HG03280 (cell line): Measurements from ENCODE around the gene PDLIM3.
"Not testable (repeated sequence)": the region's sequence is repeated elsewhere in the genome, so short reads cannot be mapped to it uniquely, and the experiment has no call there.

Source experiments
- ATAC-seq: cut with Tn5 transposase; IDR thresholded peaks from one replicate; pipeline ENCODE4 v1.9.1; 2021; ENCODE audit warnings: mild to moderate bottlenecking, moderate library complexity; ENCODE audit not compliant: unreplicated experiment

The PDLIM3 gene, protein sequence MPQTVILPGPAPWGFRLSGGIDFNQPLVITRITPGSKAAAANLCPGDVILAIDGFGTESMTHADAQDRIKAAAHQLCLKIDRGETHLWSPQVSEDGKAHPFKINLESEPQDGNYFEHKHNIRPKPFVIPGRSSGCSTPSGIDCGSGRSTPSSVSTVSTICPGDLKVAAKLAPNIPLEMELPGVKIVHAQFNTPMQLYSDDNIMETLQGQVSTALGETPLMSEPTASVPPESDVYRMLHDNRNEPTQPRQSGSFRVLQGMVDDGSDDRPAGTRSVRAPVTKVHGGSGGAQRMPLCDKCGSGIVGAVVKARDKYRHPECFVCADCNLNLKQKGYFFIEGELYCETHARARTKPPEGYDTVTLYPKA

GRCh38 chr4:185534866-185535611 lies at the start of gene PDLIM3:
TSS of gene PDLIM3 (minus strand) at chr4:185535507. CDS start at chr4:185535434, 73 bp downstream.
- no peak for ATAC-seq

GRCh38 chr4:185583813-185584212 lies 48.5 kb upstream of the PDLIM3 start:
- no peak for ATAC-seq

DNA sequence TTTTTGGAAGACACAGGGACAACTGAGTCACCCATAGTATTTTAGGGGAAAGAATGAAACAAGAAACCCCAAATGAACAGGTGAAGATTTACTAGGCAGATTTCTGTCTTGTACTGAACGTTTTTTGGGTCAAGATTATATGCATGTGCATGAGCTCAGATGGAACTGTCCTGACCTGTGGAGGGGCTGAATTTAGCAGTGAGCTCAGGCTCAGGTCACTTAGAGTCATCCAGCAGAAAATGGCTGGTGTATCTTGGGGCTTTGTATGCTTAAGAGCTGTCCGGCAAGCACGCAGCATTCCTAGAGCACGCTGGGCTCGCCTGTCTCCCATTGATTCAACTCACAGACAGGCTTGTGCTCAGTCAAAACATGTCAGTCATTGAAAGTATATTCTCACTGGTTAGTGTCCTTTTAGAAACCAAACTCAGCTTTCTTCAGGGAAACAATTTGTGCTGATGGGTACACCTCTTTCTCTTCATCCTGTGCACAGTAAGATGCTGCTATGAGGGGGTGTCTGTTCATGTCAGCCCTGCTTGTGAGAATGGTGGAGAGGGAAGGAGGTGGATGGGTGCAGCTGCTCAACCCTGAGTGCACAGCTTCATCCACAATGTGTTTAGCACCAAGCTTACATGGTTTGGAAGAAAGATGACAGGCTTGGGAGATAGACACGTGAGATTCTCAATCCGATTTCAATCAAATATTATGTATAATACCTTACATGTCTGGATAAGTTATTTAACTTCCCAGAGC lies 47.5 kb upstream of the PDLIM3 start:
- no peak for ATAC-seq

- no peak for ATAC-seq
Observed at GRCh38 chr4:185580699-185581098, 45.4 kb upstream of the PDLIM3 start.

DNA sequence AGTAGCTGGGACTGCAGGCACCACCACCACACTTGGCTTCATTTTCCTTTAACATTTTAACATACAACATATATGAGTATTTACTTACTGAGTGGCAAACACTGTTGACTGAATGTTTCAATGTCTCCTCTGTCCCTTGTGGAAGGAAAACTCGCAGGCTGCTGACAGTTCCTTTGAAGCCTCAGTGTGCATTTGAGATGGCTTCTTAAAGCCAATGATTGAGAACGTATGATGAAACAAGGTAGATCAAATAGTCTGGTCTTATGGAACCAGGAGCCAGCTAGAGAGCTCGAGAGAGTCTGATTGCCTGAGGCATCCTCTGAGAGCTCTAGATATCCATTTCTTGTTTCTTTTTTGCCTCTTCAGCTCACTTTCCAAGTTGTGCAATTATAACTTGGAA lies 43.0 kb upstream of the PDLIM3 start:
- ATAC-seq, result no peak

GRCh38 chr4:185576962-185577950 lies 41.9 kb upstream of the PDLIM3 start:
- ATAC-seq, result no peak

DNA sequence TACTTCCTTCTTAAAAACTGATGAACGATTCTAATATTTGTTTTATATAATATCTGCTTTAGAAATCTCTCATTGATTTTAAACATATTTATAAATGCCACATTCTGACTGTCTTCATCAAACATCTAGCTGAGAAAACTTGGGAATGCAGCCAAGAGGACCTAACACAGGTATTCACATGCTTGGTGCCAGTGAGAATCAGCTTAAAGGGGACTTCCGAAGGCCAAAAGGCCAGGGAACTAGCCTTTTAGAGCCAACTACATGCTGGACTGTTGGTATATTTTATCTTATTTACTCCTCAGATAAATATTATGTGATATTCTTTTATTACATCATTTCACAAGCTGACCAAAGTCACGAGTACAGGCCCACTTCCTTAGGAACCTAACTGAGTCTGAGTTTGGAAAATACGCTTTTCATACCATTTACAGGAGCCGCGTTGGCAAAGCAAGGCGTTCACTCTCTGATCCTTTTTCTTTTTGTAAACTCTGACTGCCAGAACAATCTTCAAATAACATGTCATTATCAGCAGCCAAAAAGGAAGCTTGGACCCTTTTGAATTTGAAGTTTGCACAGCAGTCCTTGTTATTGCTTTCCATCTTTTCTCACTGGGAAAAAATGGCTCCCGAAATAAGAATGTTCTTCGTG lies 41.1 kb upstream of the PDLIM3 start:
- ATAC-seq, result no peak

DNA sequence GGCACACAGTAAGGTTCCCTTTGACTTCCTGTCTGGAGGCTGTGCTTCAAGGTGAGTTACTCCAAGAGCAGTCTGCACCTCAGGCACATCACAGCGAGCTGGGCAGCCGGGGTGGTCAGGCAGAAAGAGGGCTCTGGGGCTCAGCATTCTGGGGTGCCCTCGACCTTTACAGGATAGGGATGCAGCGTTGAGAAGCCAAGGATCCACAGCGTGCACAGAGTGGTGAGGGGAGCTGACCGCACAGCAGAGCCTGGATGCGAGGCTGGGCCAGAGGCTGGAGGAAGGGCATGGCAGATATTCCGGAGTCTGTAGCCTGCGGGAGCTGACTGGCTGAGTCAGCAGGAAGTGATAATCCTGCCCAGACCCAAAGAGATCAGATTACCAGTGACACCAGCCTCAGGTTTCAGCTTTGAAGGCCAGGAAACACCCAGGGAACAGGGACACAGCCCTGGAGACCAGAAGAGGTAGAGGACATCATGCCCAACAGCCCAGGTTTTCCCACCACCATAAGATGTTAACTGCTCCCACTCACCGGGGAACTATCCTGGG lies 38.4 kb upstream of the PDLIM3 start:
- ATAC-seq, result no peak

DNA sequence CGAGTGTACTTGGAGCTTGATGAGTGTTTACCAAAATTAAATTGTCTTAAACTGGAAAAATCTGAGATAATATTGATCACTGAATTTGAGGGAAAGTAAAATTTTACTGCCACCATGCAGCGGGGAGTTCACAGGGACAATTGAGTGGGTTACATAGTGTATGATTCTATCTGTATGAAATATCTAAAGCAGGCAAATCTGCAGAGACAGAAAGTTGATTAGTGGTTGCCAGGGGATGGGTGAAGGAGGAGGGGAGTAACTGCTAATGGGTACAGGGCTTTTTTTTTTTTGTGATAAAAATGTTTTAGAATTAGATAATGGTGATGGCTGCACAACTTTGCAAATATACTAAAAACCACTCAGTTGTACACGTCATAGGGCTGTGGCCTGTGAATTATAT lies 35.4 kb upstream of the PDLIM3 start:
- no peak for ATAC-seq

DNA sequence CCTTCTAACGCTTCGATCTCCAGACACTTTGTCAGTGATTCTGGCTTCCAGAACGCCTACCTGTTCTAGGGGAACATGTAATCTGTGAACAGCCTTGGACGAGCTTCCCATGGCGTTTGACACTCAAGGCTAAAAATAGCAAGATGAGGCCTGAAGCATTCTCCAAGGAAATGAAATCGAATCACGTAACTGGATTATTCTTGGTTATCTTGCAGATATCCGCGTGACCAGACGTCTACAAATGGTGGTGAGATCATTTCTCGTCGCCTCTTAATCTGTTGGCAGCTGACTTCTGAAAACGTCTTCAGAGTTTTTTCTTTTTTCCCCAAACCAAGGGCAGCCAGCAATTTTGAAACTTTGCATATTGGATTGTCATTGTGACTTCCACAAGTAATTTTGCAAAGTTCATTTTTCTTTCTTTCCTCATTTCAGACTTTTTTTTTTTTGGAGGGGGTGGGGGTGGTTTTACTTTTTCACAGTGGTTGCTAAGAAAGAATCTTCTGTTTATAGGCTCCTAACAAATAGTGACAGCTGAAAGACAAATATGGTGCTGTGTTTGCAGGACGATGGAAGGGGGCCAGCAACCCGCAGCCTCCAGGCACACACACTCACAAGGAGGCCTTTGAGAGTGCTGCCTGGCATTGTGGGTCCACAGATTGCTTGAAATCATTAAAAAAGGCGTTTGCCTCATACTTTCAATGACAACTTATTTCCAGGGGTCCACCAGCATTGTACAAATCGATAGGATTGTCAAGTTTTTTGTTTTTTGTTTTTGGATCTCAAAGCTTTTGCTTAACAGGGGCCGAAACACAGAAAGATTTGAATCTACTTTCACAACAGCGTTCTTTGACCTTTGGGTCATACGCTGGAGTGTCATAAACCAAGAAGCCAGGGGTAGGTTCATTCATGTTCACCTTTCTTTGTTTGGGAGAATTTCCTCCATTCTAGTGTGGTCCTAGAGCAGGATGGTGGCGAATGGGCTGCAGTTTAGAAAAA lies 32.4 kb upstream of the PDLIM3 start:
- ATAC-seq, result no peak

- ATAC-seq, result no peak
Observed at GRCh38 chr4:185566972-185567371, 31.7 kb upstream of the PDLIM3 start.

DNA sequence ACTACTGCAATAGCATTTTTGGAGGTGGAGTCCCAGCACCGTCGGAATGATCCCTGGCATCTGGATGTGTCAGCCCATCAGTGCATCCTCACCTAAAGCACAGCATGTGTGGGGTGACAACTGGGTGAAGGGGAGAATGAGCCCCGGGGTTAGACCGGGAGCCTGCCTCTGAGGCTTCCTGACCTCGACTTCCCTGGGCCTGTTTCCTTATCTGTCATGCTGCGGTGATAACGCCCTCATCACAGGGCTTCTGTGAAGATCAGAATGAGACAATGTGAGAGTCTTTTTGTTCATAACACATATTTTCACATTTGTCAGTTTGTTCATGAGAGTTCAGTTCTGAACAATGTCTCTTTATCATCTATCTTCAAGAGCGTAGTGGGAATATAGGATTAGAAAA lies 31.1 kb upstream of the PDLIM3 start:
- no peak for ATAC-seq

DNA sequence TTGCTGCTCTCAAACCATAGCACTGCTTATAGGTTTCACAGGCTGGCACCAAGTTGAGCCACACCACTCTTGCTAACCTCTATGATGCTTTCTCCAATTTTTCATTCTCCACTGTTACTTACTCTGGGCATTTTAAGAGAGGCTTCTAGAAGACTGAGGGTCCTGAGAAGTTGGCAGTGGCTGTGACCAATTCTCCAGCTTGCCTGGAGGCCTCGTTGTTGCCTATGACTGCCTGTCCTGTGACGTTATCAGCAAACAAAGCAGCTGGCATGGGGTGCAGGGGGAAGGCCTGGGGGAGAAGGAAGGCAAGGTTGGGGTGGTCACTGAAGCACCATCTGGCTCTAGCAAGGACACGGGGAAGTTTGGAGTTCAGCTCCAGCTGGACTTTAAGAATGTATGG lies 30.4 kb upstream of the PDLIM3 start:
- ATAC-seq, result no peak

DNA sequence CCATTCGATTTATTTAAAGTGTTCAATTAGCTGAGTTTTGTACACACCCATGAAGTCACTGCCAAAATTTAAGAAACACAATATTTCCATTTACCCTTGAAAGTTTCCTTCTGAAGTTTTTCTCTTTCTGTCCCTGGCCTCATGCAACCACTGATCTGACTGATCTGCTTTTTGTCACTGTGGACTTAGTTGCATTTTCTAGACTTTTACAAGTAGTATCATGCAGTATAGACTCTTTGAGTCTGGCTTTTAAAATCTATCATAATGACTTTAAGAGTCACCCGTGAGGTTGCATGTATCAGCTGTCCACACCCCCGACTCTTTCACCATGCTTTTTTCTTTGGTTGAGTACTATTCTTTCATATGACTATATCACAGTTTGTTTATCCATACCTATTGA lies 29.0 kb upstream of the PDLIM3 start:
- no peak for ATAC-seq

- ATAC-seq, result no peak
Observed at GRCh38 chr4:185562531-185562930, 27.2 kb upstream of the PDLIM3 start.

- ATAC-seq, result no peak
Observed at GRCh38 chr4:185560316-185560715, 25.0 kb upstream of the PDLIM3 start.

- no peak for ATAC-seq
Observed at GRCh38 chr4:185559915-185560281, 24.6 kb upstream of the PDLIM3 start.

GRCh38 chr4:185559251-185559914 lies 24.1 kb upstream of the PDLIM3 start:
- ATAC-seq, result not testable (repeated sequence)
